NCI-H82 treated with DMSO at 0.1 percent for 48 hours (cell line): ENCODE results near the gene RNF157.

Experiments used
- DNase-seq: peaks from one replicate; lab custom pipeline; 2025; ENCODE audit not compliant: unreplicated experiment; lab: John Stamatoyannopoulos, UW

RNF157 gene

DNA sequence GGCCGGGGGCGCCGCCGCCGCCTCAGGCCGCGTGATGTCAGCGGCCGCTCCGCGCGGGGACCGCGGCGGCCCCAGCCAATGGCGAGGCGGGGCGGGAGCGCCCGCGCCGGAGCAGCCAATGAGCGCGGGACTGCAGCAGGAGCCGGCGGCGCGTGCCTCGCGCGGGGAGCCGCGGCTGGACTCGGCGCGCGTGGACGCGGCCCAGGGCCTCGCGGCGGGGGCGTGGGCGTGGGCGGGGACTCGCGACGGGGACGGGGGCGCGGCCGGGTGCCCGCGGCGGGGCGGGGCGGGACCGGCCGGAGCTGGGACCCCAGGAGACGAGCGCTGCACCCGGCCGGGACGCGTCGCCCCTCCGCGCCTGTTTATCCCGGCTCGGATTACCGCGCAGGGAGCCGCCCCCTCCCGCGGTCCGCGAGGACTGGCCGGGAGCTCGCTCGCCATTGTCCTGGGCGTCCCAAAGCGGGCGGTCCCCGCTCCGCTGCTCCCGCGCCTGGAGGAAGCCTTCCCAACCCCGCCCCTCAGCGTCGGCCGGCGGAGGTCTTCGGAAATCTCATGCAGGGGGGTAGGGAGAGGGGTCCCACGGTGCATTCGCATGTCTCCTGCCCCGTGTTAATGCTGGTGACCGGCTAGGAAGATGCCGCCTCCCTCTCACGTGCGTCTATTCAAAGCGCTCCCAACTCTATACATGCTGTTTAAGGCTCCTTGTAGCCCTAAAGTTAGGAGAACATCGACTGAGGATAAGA lies at the start of gene RNF157:
Gene RNF157, minus strand, starts transcription at position 33 of the 743 bp plus-strand sequence. CDS start 253 bp downstream, outside the sequence.
- no peak for DNase-seq

DNA sequence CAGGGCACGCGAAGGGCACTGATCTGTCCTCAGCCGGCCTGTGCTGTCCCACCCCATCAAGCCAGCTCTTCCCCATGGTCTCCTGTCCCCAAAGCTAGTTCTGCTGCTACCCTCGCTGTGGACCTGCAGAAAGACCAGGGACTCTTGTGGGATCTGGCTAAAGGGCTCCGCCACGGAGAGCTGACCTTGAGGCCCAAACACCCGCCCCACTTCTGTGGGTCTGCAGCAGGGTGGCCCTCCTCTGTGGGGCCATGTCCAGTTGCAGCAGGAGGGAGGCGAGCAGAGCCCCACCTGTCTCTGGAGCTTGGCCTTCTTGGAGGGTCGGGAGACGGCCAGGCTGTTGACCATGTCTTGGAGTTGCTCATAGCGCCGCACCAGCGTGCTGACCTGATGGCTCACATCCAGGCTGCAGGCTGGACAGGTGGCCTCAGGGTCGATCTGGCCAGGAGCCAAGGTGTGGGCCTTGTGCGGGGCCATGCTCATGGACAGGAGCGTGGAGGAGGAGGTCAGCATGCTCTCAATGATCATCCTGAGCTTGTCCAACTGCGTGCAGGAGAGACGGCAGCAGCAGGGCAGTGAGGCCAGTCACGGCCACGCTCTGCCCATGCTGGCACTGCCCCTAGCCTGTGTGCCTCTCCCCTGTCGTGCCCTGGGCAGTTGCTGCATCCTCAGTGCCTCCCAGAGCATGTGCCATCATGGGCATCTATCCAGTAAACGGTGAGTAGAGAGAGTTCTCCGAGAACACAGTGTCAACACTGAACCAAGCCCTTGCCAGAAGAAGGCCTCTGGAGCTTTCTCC lies 41.5 kb upstream of the RNF157 start:
- no peak for DNase-seq

DNA sequence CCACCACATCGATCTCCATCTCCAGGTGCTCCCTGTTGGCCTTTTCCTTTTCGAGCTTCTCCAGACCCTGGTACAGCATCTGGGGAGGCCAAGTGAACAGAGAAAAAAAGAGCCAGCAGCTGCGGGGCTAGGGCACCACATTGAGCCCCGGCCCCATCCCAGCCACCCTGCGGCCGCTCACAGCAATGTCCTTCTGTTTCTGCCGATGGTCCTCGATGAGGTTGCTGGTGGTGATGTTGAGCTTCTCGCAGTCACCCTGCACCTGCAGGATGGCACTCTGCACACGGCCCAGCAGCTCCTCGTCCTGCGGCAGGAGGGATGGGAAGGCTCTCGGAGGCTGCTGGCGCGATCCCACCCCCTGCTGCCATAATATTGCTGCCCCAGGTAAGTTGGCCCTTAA lies 40.4 kb upstream of the RNF157 start:
- no peak for DNase-seq

DNA sequence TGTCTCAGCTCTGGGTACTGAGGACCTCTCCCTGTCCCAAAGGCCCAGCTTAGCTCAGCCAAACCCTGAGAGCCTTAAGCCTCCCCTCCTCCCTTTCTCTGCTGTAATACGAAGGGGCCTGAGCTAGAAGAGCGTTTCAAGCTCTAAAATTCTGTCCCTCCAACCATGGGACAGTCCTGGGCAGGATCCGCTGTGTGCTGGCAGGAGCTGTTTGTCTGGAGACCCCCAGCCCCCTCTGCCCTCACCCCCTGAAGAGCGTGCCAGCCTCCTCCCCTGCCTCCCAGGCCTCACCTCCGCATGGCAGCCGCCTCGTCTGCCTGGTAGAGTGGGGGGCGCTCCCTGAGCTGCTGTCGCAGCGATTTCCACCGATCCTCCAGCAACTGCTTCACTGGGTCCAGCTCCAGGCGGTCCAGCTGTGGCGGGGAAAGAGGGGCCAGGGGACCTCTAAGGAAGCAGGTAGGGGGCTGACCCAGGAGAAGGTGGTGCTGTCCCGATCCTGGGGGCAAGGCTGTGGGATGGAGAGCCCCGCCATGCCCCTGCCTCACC lies 39.5 kb upstream of the RNF157 start:
- no peak for DNase-seq

DNA sequence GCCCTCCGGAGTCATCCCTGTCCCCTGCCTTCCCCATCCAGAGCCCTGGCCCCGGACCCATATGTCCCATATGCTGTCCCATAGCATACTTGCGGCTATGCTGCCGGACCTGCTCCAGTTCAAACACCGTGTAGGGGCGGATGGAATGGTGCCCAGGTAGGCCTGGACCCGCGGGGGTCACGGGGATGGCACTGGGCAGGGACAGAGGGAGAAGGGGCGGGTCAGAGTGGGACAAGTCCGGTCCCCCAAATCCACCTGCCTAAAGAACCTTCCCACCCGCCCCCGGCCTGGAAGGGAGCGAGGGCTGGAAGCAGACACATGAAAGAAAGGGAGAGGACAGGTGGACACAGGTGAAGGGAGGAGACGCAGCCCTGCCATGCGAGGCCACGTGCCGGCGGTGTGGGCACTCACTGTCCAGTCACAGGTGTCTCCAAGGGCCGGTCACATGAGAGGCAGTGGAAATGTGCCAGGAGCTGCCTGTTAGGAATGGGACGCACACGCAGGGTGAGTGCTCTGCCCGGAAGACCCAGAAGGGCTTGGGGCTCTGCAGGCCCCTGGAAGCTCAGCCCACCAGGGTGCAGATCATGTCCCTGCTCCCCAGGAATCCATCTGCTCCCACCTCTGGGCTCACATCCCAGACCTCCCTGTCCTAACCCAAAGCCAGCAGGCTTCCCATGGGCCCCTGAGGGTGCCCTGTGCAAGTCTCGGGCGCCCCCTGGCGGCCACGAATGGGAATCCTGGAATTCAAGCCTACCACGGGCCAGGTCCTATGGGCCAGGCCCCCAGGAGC lies 38.9 kb upstream of the RNF157 start:
- DNase-seq = peak; percentile 60

DNA sequence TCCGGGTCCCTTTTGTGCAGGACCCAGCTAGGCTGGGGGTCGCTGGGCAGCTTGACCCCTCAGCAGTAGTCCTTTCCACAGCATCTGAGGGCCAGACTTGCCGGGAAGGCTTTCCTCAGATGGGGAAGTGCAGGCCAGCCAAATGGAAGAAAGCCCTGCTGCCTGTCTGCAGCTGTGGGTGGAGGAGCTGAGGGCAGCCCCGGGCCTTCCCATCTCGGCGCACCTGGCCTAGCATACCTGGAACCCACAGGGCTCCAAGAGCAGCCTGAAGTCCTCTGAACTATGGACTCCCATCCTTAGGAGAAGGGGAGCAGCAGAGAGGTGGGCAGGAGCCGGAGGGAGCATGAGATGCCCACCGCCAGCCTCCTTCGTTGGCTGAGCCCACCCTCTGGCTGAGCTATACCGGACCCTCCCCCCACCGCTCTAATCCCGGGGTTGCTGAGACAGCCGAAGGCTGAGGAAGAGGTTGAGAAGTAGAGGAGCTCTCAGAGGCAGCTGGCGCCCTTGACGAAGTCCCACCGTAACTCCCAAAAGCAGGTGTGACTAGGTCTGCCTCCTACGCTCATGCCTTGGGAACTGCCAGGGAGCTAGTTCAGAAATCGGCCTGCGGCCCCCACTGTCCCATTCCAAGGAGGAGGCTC lies 38.1 kb upstream of the RNF157 start:
- DNase-seq = no peak

DNA sequence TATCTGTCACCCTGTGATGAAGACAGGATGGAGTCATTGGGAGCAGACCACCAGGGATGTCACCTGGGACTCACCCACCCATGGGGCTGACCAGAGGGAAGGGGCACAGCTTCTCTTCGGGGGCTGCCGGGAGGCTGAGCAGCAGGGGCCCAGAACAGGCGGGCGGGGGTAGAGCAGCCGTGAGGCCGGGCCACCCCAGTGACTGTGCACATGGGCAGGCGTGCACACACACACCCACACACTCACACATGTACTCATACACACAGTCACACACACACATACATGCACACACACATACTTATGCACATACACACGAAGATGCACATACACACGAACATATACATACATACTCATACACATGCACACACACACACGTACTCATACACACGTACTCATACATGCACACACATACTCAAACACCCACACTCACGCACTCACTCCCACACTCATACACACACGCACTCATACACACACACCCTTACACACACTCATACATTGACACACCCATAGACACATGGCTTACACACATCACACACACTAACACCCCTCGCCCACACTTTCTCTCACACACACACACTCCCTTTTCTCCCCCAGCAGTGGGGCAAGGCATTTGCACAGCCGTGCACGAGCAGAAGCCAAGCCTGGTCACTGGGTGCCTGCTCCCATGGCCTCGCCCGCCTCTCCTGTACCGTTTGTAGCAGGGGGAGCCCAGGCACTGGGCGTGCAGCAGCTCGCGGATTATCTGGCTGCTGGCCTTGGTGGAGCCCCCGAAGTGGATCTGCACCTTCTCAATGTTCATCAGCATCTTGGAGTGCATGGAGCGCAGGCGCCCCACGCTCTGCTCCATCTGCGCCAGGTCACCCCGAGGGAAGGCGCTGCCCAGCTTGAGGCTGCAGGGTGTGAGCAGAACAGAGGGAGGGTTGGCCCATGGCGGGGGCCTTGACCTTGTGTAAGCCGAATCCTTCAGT lies 37.3 kb upstream of the RNF157 start:
- no peak for DNase-seq

DNA sequence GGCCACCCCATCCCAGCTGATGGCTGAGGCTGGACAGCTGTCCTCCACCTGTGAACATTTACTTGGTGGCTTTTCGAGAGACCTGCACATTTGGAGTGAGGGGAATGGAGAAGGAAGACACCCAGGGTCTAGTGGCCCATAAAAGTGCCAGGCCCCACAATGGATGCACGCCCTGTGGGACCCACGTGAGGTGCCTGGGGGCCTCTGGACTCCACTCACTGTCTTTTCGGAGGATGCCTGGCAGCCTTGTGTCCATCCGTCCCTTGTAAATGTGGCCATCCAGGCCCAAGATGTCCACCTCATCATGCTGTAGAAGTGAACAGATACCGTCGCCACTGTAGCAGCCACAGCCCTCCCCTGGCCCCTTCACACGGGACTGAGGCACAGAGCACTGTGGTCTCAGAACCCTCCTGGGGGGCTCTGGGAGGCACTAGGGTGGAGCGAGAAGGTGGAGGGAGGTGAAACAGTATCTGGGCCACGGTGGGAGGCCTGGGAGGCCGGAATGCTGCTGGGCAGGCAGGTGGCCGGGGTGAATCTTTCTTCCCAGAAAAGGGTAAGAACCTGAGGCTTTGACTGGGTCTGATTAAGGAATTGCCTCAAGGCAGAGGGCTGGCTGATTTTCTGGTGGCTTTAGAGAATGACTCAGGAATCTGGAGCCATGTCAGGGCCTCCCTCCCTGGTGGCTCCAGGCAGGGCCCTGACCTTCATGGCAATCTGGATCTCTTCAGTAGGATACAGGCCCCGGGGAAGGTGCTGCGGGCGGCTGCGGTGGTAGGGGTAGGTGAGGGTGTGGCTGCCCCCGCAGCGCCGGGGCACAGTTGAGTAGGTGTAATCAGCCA lies 36.4 kb upstream of the RNF157 start:
- DNase-seq = no peak

DNA sequence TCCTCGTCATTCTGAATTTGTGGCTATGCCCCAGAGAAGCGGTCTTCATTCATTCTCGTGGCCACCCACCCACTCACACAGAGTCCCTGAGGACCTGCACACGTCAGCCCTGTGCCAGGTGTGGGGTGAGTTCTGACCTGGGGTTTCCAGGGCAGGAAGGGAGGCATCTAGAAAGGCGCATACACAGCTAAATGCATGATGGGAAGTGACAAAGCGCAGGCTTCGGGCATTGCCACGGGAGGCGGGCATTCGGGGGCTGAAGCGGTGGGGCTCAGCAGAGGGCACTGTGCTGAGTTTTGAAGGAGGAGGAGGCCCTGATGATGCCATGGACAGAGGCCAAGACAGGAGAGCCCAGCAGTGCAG lies 35.8 kb upstream of the RNF157 start:
- DNase-seq = no peak

DNA sequence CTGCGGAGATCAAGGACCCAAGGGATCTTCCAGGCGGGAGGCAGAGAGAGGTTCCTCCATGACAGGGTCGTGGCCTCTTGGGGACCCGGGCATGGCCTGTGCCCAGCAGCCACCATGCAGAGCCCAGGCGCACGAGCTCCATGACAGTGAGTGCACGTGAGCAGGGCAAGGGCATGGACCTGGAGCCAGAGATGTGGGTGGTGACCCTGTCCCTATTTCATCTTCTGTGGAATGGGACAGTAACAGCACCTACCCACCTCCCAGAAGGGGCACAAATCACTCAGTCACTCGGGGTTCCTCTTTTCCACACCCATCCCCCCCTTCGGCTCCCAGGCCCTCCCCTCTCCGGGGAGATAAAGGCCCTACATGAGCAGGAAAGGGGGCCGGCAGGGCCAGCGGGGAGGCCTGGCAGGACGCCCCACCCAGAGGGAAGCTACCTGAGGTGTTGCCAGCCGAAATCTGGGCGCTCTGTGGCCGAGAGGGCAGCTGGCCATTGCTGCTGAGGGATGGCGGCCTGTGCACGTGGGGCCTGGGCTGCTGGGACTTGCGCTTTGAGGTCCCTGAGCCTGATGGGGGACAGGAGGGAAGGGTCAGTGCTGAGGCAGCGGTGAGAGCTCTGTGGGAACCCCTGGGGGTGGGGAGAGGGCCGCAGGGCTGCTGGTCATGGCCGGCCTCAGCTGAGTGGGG lies 35.2 kb upstream of the RNF157 start:
- DNase-seq = no peak

DNA sequence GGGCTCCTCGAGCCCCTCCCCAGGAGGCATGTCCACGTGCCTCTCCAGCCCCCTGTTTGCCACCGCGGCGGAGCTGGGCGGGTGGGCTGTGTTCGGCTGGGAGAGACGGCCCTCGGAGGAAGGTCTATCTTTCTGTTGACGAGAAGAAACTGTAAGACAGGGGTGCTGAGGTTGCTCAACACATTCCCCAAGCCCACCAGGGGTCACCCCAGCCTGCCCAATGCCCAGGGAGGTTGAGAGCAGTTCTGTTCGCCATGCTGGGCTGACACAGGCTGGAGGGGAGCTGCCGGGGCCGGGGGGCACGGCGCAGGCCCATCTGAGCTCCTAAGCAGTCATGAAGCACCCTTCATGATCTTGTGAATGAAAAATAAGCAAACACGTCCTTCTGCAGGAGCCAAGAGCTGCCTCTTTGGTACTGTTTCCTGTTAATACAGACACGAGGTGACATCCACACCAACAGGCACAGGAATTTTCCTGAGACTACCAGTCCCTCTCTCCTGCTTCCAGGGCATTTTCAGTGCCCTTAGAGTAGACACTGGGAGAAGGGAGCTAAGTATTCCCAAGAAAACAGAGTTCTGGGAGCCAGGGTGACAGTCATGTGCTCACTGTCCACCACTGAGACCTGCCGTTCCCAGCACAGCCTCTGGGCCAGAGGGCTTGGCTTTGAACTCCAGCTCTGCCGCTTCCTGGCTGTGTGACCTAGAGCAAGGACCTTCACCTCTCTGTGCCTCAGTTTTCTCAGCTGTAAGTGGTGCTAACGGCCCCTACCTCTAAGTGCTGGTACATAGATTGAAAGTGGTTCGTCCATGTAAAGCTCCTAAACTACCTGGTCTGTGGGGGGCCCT lies 34.0 kb upstream of the RNF157 start:
- no peak for DNase-seq

DNA sequence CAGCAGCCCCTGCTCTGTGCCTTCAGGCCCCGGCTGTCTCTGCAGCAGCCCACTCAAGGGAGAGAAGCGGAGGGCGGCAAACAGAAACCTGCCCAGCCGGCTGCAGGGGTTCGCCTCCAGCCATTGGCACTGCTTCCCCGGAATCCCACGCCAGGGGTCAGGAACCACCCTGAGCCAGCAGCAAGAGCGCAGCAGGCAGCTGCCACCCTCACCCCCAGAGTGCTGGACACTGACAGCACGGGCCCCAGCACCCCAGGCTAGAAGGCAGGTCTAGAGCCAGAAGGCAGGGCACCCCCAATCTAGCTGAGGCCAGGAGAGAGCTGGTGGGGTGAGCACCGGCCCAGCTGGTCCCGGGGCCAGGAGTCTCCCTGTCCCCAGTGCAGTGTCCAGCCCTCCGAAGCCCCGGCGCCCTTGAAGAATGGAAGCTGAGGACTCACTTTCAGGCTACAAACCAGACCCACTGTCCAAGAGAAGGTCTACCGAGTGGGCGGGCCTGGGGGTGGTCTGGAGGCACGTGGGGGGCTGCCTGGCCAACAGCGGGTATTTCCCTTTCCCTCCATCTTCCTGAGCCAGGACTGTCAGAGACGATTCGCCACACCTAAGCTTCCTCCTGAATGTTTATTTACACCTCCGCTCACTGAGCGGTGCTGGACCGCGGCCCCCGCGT lies 33.3 kb upstream of the RNF157 start:
- no peak for DNase-seq

DNA sequence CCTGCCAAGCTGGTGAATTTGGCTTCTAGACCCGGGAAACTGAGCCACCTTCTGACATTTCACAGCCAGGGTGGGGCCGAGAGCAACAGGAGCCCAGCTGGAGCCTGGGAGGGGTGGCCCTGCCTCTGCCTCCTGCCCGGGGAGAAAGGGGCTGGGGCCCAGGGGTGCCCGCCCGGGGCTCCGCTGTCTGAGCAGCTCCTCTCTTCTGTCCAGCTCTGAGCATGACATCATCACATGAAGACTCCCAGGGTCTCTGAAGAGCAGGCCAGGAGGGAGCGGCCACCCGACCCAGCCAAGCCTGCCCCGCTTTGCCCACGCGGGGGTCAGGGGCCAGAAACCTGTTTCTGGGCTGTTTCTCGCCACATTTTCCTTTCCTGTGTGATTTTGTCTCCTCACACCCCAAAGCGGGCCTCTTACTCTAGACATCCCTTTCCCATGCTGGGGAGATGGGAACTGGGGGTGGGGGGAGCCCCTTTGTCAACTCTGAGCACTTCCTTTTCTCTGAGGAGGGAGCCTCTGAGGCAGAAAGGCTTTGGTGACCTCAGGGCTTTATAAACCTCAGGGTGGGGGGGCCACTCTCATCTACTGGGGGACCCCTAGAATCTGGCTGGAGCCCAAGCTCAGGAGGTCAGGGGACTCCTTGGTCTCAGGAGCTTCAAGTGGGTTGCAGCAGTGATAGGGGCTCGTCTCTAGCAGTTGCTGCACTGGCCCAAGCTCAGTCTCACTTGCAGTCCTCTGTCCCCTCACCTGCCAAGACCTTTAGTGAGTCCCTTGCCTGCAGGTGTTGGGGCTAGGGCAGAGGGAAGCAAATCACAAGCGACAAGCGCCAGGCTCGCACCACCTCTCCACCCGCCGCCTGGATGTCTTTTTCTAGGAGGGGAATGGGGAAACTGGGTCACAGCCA lies 32.5 kb upstream of the RNF157 start:
- no peak for DNase-seq

DNA sequence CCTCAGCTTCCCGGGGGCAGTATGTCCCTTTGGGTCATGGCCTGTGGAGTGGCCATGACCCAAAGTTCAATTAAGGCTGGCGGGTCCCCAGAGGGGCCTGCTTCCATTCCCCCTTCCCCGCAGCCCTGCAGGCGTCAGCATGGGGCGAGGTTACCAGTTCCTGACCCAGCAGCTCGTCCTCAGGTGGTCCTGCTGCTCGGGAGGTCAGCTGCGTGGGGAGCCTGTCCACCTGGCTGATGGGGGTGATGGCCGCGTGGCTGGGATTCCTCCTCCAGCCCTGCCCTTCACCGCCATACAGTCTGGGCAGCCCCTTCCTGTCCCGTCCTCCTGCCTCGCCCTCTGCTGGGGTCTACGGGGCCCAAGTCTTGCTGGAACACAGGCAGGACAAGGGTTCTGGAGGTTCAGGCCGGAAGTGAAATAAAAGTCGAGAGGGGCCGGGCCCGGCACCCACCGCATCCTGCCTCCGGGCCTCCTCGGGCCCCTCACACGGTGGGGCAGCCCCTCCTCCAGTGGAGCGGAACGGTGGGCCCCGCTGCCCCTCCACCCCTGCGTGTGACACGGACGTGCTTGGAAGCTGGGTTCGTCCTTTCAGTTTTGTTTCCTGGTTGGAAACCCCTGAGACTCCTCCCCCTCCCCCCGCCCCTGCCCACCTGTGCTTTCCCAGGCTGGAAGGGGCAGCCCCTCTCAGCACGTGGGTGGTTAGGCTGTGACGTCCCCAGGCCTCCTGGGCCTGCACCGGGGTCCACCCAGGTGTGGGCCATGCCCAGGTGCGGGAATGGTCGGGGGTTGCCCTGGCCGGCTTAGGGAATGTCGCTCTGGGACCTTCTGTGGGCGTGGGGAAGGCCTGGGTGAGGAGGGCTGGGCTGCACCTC lies 31.6 kb upstream of the RNF157 start:
- no peak for DNase-seq
